ENCODE data around the gene LRRC10B.

The LRRC10B gene

GRCh38 chr11:61533039-61533375, 24.5 kb downstream of the LRRC10B start:
- DNase-seq, result no peak

DNA sequence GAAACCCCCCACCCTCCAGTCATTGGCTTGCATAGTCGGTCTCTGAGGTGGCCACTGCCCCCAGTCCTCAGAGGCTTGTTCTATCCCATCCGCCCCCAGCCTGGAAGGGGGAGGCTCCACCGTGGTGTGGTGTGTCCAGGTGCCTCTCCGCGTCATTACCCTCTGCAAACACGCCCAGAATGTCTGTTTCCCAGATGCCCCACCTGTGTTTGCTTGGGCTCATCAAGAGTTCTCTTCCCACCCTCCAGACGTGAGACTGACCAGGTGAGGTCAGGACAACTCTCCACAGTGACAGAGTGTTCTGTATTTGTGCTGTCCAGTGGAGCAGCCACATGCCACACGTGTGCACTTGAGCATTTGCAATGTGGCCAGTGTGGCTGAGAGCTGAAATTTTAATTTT, 24.9 kb downstream of the LRRC10B start:
- peak; percentile 65 for DNase-seq

GRCh38 chr11:61534025-61534932, 25.7 kb downstream of the LRRC10B start:
- no peak for DNase-seq

DNA sequence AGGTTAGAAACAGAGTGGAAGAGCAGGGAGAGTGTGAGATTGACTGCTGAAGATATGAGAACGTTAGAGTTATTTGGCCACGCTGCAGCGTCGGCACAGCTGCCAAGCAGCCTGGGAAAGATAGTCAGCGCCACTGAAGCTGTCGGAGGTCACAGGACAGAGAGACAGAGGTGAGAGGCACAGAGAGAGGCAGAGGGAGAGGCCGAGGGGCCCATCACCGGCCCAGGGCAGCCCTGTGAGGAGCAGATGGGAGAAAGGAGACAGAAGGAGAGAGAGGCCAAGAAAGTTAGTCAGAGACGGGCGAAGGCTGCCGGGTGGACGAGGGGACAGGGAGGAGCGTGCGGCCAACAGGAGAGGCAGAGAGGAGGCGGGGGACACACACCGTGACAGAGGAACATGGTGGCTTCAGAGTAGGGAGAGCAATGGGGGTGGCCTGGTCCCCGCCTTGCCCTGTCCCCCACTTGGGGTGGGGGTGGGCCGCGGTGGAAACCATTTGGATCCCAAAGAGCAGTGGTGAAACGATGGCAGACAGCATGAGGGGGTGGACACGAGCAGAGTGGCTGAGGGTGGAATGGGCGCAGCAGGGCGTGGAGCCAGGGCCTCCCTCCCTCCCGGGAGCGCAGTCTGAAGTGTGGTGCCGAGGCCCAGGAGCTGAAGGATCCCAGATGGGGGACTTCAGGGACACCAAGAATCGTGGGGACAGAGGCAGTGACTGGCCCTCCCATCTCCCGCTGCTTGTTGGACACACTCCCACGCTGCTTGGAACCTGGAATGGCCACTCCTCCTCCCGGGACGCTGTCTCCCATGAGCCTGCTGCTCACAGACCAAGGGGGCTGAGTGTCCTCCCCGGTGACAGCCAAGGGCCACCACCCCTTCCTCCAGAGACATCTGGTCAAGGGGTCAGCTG, 26.6 kb downstream of the LRRC10B start:
- DNase-seq, result no peak

GRCh38 chr11:61535998-61536675, 27.6 kb downstream of the LRRC10B start:
- no peak for DNase-seq

DNA sequence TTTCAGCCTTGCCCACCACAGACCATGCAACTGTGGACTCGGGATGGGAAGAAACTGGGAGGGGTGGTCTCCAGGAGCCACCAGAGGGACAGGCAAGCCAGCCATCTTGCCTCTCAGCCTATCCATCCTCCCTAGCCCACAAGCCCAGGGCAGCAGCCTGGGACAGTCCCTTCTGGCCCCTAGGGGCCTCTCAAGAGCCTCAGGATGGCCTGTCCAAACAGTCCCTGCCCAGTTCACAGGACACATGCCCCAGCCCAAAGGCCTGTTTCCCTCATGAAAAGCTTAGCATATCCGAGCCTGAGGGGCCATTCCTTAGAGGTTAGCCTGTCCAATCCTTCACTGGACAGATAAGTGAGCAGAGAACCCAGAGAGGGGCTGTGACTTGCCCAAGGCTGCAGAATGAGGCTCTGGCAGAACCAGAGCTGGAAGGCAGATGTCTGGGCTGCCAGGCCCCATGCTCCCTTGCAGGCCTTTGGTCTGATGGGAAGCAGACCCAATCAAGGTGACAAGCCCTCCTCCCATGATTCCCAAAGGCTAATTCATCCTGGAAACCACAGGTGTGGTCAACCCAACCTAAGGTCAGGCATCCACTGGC, 28.2 kb downstream of the LRRC10B start:
- no peak for DNase-seq

GRCh38 chr11:61537326-61537725, 28.8 kb downstream of the LRRC10B start:
- no peak for DNase-seq

DNA sequence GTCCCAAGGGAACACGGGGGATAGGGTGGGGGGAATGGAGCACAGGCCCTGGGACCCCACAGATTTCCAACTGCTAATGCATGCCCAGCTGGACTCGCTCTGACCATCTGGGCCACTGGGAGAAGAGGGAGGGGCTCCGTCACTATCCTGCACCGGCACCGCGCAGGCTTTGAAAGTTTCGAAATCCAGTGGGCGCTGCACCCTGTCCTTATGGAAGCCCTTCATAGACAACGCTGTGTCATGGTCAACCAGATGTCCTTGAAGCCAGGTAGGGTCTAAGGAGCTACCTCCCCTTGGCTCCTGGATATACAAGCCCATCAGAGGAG, 30.1 kb downstream of the LRRC10B start:
- DNase-seq, result no peak

DNA sequence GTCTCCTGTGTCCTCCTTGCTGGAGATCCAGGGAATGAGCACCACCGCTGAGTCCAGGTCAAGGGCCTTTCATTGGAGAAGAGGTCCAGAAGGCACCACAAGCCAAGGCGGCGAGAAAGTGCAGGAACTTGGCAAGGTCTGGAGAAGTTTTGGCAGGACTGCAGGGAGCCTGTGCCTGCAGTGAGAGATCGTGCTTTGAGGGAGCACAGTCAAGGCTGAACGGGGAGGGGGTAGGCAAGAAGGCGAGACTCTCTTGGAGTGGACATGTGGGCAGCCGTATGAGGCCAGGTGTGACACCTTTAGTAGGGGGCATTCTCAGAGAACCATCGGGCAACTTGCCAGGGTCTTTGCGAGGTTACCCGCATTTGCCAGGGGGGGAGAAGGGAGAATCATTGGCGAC, 30.5 kb downstream of the LRRC10B start:
- DNase-seq, result no peak

DNA sequence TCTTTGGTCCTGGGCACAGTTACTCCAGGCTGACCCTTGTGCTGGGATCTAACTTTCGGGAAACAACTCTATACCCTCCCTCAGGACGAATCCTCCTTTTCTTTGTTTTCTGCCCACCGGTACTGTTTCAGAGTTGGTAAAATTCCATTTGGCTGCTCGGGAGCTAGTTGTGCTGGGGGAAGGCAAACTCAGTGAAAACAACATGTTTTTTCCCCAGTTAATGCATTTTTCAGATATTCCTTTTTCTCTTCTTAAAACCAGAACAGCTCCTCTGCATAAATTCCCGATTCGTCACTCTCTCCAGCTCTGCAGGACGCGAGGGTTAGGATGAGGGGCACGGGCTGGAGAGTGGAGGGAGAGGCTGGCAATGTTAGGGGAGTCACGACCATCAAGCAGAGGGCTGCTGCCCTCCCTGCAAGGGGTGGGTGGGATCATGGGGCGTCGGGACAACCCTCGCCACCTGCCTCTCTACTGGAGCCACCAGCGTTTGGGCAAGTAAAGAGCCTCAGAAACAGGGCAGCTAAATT, 31.3 kb downstream of the LRRC10B start:
- DNase-seq, result no peak

DNA sequence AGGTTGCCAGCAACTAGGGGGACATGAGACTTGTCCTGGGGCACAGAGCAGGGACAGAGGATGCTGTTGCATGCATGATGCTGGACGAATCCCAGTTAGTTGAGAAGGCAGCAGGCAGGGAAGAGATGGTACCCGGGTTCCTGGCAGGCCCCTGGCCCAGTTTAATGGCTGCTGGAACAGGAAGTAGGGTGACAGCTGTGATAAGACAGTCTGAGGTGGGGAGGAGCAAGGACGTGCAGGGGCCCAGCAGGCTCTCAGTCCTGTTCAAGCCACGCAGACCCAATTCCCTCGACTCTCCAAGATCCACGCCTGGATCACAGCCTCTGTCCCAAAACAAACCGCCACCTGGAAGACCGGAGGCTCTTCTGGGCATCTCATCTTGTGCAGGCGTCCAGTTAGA, 32.0 kb downstream of the LRRC10B start:
- DNase-seq, result no peak

GRCh38 chr11:61541598-61541997, 33.0 kb downstream of the LRRC10B start:
- DNase-seq, result peak; percentile 74

DNA sequence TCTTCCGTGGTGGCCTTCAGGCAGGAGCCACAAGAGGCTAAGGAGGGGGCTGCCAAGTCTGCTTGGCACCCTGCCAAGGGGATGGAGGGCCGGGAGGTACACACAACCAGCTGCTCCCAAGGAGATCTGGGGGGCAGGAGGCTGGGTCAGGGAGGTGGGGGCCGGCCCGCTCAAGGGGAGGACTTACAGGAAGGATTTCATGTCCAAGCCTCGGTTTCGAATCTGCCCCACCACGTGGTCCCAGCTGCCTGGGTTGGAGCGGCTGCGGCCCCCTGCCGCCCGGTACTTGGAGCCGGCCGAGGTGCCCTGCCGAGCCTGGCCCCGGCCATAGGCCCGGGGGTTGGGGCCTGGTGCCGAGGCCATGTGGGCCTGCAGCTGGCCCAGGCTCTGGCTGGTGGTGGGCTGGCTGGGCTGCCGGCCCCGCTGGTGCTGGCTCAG, 33.5 kb downstream of the LRRC10B start:
- peak; percentile 85 for DNase-seq

- DNase-seq, result no peak
Measured at GRCh38 chr11:61542705-61543104, 34.2 kb downstream of the LRRC10B start.

GRCh38 chr11:61543606-61544306, 35.2 kb downstream of the LRRC10B start:
- DNase-seq, result no peak

GRCh38 chr11:61544466-61544865, 35.9 kb downstream of the LRRC10B start:
- no peak for DNase-seq

DNA sequence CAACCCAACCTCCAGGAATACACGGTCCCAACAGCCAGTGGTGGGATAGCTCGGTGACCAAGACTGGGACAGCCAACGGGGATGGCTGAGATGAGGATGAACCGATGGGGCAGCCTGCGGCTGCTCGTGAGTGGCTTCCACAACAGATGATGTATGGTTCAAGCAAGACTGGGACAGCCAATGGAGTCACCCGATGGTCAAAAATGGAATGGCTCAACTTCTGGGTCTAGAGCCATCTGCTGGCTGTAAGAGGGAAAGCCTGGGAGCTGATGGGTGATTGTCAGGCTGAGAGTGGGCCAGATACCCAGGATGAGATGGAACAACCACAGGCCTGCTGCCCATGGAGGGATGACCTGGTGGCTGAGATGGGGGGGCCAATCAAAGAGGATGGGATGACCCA, 36.8 kb downstream of the LRRC10B start:
- DNase-seq, result no peak

DNA sequence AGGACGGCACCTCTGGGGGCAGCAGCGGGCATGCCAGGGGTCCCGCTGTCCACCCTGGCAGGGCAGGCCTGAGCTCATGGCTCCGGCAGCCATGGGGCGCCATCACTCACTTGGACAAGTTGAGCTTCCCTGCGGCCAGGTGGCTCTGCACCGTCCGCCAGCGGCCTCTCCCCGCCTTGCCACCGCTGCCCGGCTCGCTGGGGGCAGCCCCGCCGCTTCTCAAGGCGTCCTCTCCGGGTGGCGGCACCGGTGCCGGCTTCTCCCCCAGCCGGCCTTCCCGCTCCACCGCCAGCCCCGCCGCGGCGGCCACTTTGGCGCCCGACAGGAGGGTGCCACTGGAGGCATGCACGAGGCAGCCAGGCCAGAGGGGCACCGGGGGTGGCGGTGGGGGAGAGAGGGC, 37.4 kb downstream of the LRRC10B start:
- no peak for DNase-seq

- DNase-seq, result no peak
Measured at GRCh38 chr11:61546663-61547062, 38.1 kb downstream of the LRRC10B start.

- no peak for DNase-seq
Measured at GRCh38 chr11:61547246-61547645, 38.7 kb downstream of the LRRC10B start.

DNA sequence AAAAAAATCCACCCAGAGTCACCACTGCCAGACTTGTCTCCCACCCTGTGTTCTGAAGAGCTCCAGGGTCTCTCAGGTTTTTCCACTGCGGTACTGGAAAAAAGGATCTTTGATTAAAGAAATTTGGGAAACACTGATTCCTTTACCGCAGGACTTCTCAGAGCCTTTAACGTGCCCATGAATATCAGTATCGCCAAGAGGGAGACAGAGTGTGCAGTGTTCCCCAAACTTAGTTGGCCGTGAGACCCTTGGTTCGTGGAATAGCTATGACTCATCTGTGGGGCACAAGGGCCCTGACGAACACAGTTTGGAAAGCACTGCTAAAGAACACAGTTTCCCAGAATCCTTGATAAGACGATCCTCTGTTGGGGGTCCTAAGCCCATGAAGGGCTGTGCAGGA, 40.6 kb downstream of the LRRC10B start:
- no peak for DNase-seq

Data from DMS79 (cell line).